Measurements from ENCODE around the gene STT3B. TPM values are rescaled to one million over a fixed set of nuclear protein-coding genes. Genes with fewer than 3 reads are reported as not detected.

Gene STT3B
- total and polyA plus RNA-seq, 2 of the 4 experiments (the other 2 are of a cell fraction): 45.5 to 86.4 TPM

- POLR2A ChIA-PET (ENCODE audit: unreplicated experiment): no interaction called here
- H3K23ac ChIP-seq (ENCODE audit: low read depth, low read length): no peak overlapping the region
- dilution Hi-C loops (cut with HindIII; ENCODE audit: low sequenced_read_pairs, unreplicated experiment): no loop called here
- H3K9me3 ChIP-seq (ENCODE audit: control insufficient read depth, insufficient read depth, low read length): no peaks in the 10 kb centered on the region
- no peak for TF ChIP-seq CHD1 (IDR thresholded peaks at IDR 0.05; ENCODE audit: low read depth, low read length)
- TF ChIP-seq POLR2A (IDR thresholded peaks at IDR 0.05; ENCODE audit: low read depth, low read length): no peak
- no peak for TF ChIP-seq FOS (IDR thresholded peaks at IDR 0.05; ENCODE audit: low read depth, low read length)
- no peak for TF ChIP-seq SMC3 (IDR thresholded peaks at IDR 0.05; ENCODE audit: low read depth, low read length)
- TF ChIP-seq MAZ (IDR thresholded peaks at IDR 0.05; ENCODE audit: borderline replicate concordance, low read depth, low read length): no peak
- TF ChIP-seq MAFK (IDR thresholded peaks at IDR 0.05; ENCODE audit: low read depth, low read length): no peak
- no peak for TF ChIP-seq RFX5 (IDR thresholded peaks at IDR 0.05; ENCODE audit: low read depth, low read length)
- TF ChIP-seq NFE2L2 (IDR thresholded peaks at IDR 0.05; ENCODE audit: low read depth, low read length): no peak
- TF ChIP-seq, protein P1, sequence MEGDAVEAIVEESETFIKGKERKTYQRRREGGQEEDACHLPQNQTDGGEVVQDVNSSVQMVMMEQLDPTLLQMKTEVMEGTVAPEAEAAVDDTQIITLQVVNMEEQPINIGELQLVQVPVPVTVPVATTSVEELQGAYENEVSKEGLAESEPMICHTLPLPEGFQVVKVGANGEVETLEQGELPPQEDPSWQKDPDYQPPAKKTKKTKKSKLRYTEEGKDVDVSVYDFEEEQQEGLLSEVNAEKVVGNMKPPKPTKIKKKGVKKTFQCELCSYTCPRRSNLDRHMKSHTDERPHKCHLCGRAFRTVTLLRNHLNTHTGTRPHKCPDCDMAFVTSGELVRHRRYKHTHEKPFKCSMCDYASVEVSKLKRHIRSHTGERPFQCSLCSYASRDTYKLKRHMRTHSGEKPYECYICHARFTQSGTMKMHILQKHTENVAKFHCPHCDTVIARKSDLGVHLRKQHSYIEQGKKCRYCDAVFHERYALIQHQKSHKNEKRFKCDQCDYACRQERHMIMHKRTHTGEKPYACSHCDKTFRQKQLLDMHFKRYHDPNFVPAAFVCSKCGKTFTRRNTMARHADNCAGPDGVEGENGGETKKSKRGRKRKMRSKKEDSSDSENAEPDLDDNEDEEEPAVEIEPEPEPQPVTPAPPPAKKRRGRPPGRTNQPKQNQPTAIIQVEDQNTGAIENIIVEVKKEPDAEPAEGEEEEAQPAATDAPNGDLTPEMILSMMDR (conservative IDR thresholded peaks at IDR 0.05; ENCODE audit: low read depth, low read length): no peak
- no peak for TF ChIP-seq RAD21 (IDR thresholded peaks at IDR 0.05; ENCODE audit: low read length)
- TF ChIP-seq CEBPB (IDR thresholded peaks at IDR 0.05; ENCODE audit: low read depth, low read length): no peak
- no peak for TF ChIP-seq BHLHE40 (IDR thresholded peaks at IDR 0.05; ENCODE audit: low read depth, low read length)
- TF ChIP-seq MXI1 (IDR thresholded peaks at IDR 0.05; ENCODE audit: borderline replicate concordance, low read depth, low read length): no peak
- H4K20me1 ChIP-seq (ENCODE audit: insufficient read depth, low read length): no peaks in the 10 kb centered on the region
- no peak overlapping the region for H4K5ac ChIP-seq (ENCODE audit: low read depth, low read length)
- no TSS peak for BruUV-seq (replicated peaks)
- H2BK120ac ChIP-seq (ENCODE audit: low read depth, low read length): no peak overlapping the region
- H2BK20ac ChIP-seq (ENCODE audit: low read depth, low read length): no peak overlapping the region
- H3K9me1 ChIP-seq (ENCODE audit: insufficient read depth, low read length): no peaks in the 10 kb centered on the region
- no peak overlapping the region for H4K8ac ChIP-seq (ENCODE audit: low read depth in 2 of 2, low read length in 2 of 2)
- no peak overlapping the region for H3K56ac ChIP-seq (ENCODE audit: extremely low read depth, insufficient read depth, low read length)
- ATAC-seq (ENCODE audit: low read depth) (no peak), DNase-seq (no peak)
- no peak overlapping the region for H2AK5ac ChIP-seq (ENCODE audit: low read depth, low read length)
- no peak overlapping the region for H2AFZ ChIP-seq (replicated peaks; ENCODE audit: low read length, poor library complexity)
- no peak overlapping the region for H3K27ac ChIP-seq (ENCODE audit: insufficient read depth, low read length)
- 0 out of 2 replicates have a peak, but pooled peaks cover 2% of the 10 kb centered on the region for H3K36me3 ChIP-seq (ENCODE audit: control insufficient read depth, insufficient read depth, low read length)
- no peak overlapping the region for H3K14ac ChIP-seq (replicated peaks; ENCODE audit: low read depth, low read length)
- no CpG with 5 or more reads among the region's 4 CpGs for WGBS, 2 experiments (ENCODE audit: extremely low coverage in 2 of 2, insufficient read length in 1 of 2)
- H3K4me1 ChIP-seq (ENCODE audit: control insufficient read depth, insufficient read depth, low read length): no peaks in the 10 kb centered on the region
- H3K27me3 ChIP-seq (ENCODE audit: control insufficient read depth, insufficient read depth, low read length): no peaks in the 10 kb centered on the region
- H3K9ac ChIP-seq (ENCODE audit: low read depth, low read length): no peak overlapping the region
- intact Hi-C loops (cut with micrococcal nuclease): loop anchor here (10.0 kb wide), 1 partner anchor 370 kb away; the partner anchor contains the start of genes OSBPL10 and ZNF860
- no peak overlapping the region for H3K4me3 ChIP-seq (ENCODE audit: insufficient read depth, low read depth, low read length)
- no peak overlapping the region for H2AK9ac ChIP-seq (replicated peaks; ENCODE audit: low read depth, low read length, poor library complexity)
- no peak overlapping the region for H3K4me2 ChIP-seq (ENCODE audit: low read depth, low read length)
- H3K79me1 ChIP-seq (ENCODE audit: low read depth in 1 of 2, low read length in 2 of 2): peaks cover 2 to 16% of the 10 kb centered on the region in 2 experiments; a peak in 2 of 4 replicates
- in situ Hi-C loops (cut with MboI; ENCODE audit: low sequenced_read_pairs): loop anchor here (25.0 kb wide), 1 partner anchor 522 kb away; no protein-coding TSS in a partner anchor
- H4K91ac ChIP-seq (ENCODE audit: insufficient read depth, low read depth, low read length): no peak overlapping the region
- no peak overlapping the region for H3K18ac ChIP-seq (ENCODE audit: low read depth, low read length)
- no peak overlapping the region for H3K4ac ChIP-seq (ENCODE audit: low read depth, low read length)
- CTCF ChIA-PET: no interaction called here
- no peak overlapping the region for H2BK15ac ChIP-seq (ENCODE audit: low read depth, low read length)
- H2BK5ac ChIP-seq (ENCODE audit: low read depth, low read length, poor library complexity, severe bottlenecking): no peak overlapping the region
These were observed 82.5 kb downstream of the STT3B start for GRCh38 chr3:31615071-31615875.
